COR-L47 (cell line): ENCODE data around the gene SRGAP3.
"Not testable (repeated sequence)": the region's sequence is repeated elsewhere in the genome, so short reads cannot be mapped to it uniquely, and the experiment has no call there.

Experiments
- DNase-seq: peaks from one replicate; lab custom pipeline; 2025; lab: John Stamatoyannopoulos, UW

SRGAP3 gene

GRCh38 chr3:9249273-9250192 is at the start of gene SRGAP3:
Gene SRGAP3 (minus strand): TSS chr3:9249646. CDS start chr3:9248951, 695 bp downstream.
- peak; percentile 70 for DNase-seq

- DNase-seq, result no peak
Observed at GRCh38 chr3:9298236-9298635, 48.8 kb upstream of the SRGAP3 start.

- DNase-seq, result no peak
Observed at GRCh38 chr3:9296241-9296640, 46.8 kb upstream of the SRGAP3 start.

GRCh38 chr3:9295007-9295406 is 45.6 kb upstream of the SRGAP3 start:
- no peak for DNase-seq

GRCh38 chr3:9293953-9294352 is 44.5 kb upstream of the SRGAP3 start:
- DNase-seq, result not testable (repeated sequence)

GRCh38 chr3:9293076-9293475 is 43.6 kb upstream of the SRGAP3 start:
- no peak for DNase-seq

GRCh38 chr3:9292516-9292915 is 43.1 kb upstream of the SRGAP3 start:
- no peak for DNase-seq

GRCh38 chr3:9291821-9292410 is 42.5 kb upstream of the SRGAP3 start:
- DNase-seq, result no peak

GRCh38 chr3:9290566-9290965 is 41.1 kb upstream of the SRGAP3 start:
- no peak for DNase-seq

- not testable (repeated sequence) for DNase-seq
Observed at GRCh38 chr3:9281533-9281932, 32.1 kb upstream of the SRGAP3 start.

- DNase-seq, result peak; percentile 21
Observed at GRCh38 chr3:9280451-9281219, 31.2 kb upstream of the SRGAP3 start.

GRCh38 chr3:9279966-9280365 is 30.5 kb upstream of the SRGAP3 start:
- no peak for DNase-seq

GRCh38 chr3:9278498-9278897 is 29.1 kb upstream of the SRGAP3 start:
- no peak for DNase-seq

GRCh38 chr3:9278085-9278484 is 28.6 kb upstream of the SRGAP3 start:
- no peak for DNase-seq

GRCh38 chr3:9276761-9277370 is 27.4 kb upstream of the SRGAP3 start:
- no peak for DNase-seq

GRCh38 chr3:9271903-9272302 is 22.5 kb upstream of the SRGAP3 start:
- DNase-seq, result no peak

GRCh38 chr3:9270704-9271103 is 21.3 kb upstream of the SRGAP3 start:
- DNase-seq, result no peak

- no peak for DNase-seq
Observed at GRCh38 chr3:9266716-9267115, 17.3 kb upstream of the SRGAP3 start.

GRCh38 chr3:9260305-9260704 is 10.9 kb upstream of the SRGAP3 start:
- DNase-seq, result no peak

GRCh38 chr3:9257092-9257491 is 7.6 kb upstream of the SRGAP3 start:
- no peak for DNase-seq

GRCh38 chr3:9255976-9256375 is 6.5 kb upstream of the SRGAP3 start:
- DNase-seq, result no peak

- DNase-seq, result no peak
Observed at GRCh38 chr3:9254764-9255163, 5.3 kb upstream of the SRGAP3 start.
